Stomach smooth muscle (tissue), 2 donors: Measurements from ENCODE around the gene TMEM117.

Source experiments
- H3K27ac ChIP-seq: one replicate; pipeline ENCODE4 v1.7.0; 2013; ENCODE audit warnings: mild to moderate bottlenecking, low read length, inconsistent platforms
- H3K27me3 ChIP-seq, 2 donors: one replicate each; pipeline ENCODE4 v1.7.0; 2013; ENCODE audit warnings: low read length in 2 of 2; ENCODE audit not compliant: insufficient read depth in 2 of 2, control insufficient read depth in 1 of 2
- H3K36me3 ChIP-seq, 2 donors: one replicate each; pipeline ENCODE4 v1.7.0; 2013; ENCODE audit warnings: low read length in 2 of 2; ENCODE audit not compliant: control insufficient read depth in 2 of 2, insufficient read depth in 2 of 2
- H3K4me1 ChIP-seq: one replicate; pipeline ENCODE4 v1.7.0; 2013; ENCODE audit warnings: low read length; ENCODE audit not compliant: control insufficient read depth, insufficient read depth
- H3K4me3 ChIP-seq, 2 donors: one replicate each; pipeline ENCODE4 v1.7.0; 2013; ENCODE audit warnings: low read length in 2 of 2
- H3K9ac ChIP-seq, 2 donors: one replicate each; pipeline ENCODE4 v1.7.0; 2013; ENCODE audit warnings: low read length in 2 of 2, mild to moderate bottlenecking in 1 of 2
- H3K9me3 ChIP-seq, 2 donors: one replicate each; pipeline ENCODE4 v1.7.0; 2013; ENCODE audit warnings: low read length in 2 of 2; ENCODE audit not compliant: control insufficient read depth in 2 of 2
- donor health status: healthy.
- donor health status: Pancreatic carcinoma.

TMEM117 gene

DNA sequence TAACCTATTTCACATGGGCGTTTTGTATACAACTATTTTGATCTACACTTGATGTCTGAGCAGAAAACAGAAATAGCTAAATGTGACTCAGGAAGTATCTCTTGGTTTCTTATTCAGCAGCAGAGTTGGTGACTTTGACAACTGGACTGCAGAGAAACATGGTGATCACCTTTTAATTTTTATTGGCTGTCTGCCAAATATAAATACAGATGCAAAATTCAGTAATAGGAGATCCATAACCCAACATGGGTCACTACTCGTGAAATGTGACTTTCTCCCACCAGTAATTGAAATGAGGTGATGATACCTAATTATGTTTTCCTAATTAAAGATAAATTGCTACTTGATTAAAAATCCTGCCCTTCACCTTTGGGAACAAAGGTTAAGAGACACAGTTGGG is 553.2 kb downstream of the TMEM117 start:
- Histone ChIP-seq H3K4me3 (no peak overlapping the region), H3K9ac (no peak overlapping the region), H3K27ac (no peak overlapping the region), H3K4me1 (no peaks in the 10 kb centered on the region), H3K27me3 (no peaks in the 10 kb centered on the region), H3K36me3 (no peaks in the 10 kb centered on the region), H3K9me3 (no peaks in the 10 kb centered on the region)

DNA sequence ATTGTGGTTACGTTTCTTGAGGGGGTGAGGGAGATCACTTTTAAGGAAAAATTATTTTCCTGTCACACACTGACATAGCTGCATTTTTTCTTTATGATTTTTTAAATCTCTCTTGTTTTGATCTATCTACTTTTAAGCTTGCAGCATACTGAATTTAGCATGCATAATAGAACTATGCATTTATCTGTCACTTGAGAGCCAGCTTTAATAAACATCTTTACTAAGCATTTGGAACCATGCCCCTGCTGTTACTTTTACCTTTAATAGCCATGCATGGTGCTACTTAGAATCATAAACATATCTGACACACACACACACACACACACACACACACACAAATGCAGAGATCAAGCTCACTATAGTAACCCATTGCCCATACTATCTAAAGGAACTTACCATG is 554.0 kb downstream of the TMEM117 start:
- Histone ChIP-seq H3K27me3 (no peaks in the 10 kb centered on the region), H3K9me3 (no peaks in the 10 kb centered on the region), H3K36me3 (no peaks in the 10 kb centered on the region), H3K4me3 (no peak overlapping the region), H3K27ac (no peak overlapping the region), H3K9ac (no peak overlapping the region), H3K4me1 (no peaks in the 10 kb centered on the region)

DNA sequence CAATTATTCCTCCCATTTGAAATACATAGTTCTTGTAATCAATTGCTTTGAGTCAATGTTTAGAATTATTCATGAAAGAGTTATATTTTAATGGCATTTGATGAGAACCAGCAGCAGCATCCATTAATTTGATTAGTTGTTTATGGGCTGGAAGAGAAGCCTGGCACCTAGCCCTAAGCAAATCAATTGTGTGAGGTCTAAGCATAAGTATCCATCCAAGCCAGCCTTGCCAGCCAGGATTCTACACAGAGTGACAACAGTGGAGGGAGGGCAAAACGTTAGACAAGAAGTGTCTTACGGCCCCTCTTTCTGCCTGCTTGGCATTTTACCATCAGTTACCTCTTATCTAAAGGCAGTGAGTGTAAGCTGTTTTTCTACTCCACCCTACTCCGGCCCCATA is 561.8 kb downstream of the TMEM117 start:
- no peak overlapping the region for H3K27ac ChIP-seq
- H3K9ac ChIP-seq = no peak overlapping the region
- H3K36me3 ChIP-seq = no peaks in the 10 kb centered on the region
- H3K4me1 ChIP-seq = no peaks in the 10 kb centered on the region
- H3K9me3 ChIP-seq = no peaks in the 10 kb centered on the region
- H3K4me3 ChIP-seq = no peak overlapping the region
- H3K27me3 ChIP-seq = no peaks in the 10 kb centered on the region

DNA sequence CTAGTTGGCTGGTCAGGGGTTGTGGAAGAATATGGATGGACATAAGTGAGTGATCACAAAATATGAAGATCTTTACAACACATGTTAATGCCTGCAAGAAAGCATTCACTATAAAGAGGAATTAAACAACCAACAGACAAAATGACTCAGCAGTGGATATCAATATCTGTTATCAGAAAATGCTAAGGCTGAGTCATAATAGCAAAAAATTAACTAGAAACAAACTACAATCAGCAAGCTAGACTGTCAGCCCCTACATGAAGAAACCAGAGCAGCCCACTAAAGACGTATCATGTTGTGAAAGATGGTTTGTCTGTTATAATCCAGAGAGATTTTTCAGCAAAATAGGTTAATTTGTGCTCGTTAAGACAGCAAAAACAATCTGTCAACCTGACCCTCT is 567.3 kb downstream of the TMEM117 start:
- Histone ChIP-seq H3K4me1 (no peaks in the 10 kb centered on the region), H3K9me3 (no peaks in the 10 kb centered on the region), H3K4me3 (no peak overlapping the region), H3K27ac (no peak overlapping the region), H3K36me3 (no peaks in the 10 kb centered on the region), H3K9ac (no peak overlapping the region), H3K27me3 (no peaks in the 10 kb centered on the region)

DNA sequence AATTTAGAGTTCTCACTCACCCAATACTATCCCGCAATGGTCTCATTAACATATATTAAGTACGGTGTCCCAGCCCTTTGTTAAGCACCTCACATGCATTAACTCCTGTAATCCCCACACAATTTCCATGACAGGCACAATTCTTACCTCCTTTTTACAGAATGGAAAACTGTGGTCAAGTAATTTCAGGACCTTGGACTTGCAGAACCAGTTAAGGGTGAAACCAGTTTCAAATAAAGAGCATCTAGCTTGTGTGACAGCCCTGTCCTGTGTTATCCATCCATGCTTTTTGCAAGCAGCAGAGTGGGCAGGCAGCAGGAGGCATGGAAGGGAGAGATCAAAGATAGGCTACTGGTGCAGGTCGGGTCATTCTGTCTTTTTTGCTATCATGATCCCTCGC is 569.4 kb downstream of the TMEM117 start:
- H3K4me3 ChIP-seq = no peak overlapping the region
- no peaks in the 10 kb centered on the region for H3K9me3 ChIP-seq
- H3K9ac ChIP-seq = no peak overlapping the region
- no peaks in the 10 kb centered on the region for H3K4me1 ChIP-seq
- H3K27me3 ChIP-seq = no peaks in the 10 kb centered on the region
- H3K36me3 ChIP-seq = no peaks in the 10 kb centered on the region
- no peak overlapping the region for H3K27ac ChIP-seq

- H3K36me3 ChIP-seq = no peaks in the 10 kb centered on the region
- no peaks in the 10 kb centered on the region for H3K27me3 ChIP-seq
- no peak overlapping the region for H3K9ac ChIP-seq
- H3K4me3 ChIP-seq = no peak overlapping the region
- H3K4me1 ChIP-seq = no peaks in the 10 kb centered on the region
- no peaks in the 10 kb centered on the region for H3K9me3 ChIP-seq
- no peak overlapping the region for H3K27ac ChIP-seq
These were observed 586.7 kb downstream of the TMEM117 start for GRCh38 chr12:44422559-44422958.

GRCh38 chr12:44428825-44429224 is 592.9 kb downstream of the TMEM117 start:
- Histone ChIP-seq H3K36me3 (no peaks in the 10 kb centered on the region), H3K4me3 (no peak overlapping the region), H3K4me1 (no peaks in the 10 kb centered on the region), H3K9me3 (no peaks in the 10 kb centered on the region), H3K27ac (no peak overlapping the region), H3K9ac (no peak overlapping the region), H3K27me3 (no peaks in the 10 kb centered on the region)

GRCh38 chr12:44431647-44432343 is 595.9 kb downstream of the TMEM117 start:
- H3K36me3 ChIP-seq = no peaks in the 10 kb centered on the region
- no peaks in the 10 kb centered on the region for H3K27me3 ChIP-seq
- no peak overlapping the region for H3K4me3 ChIP-seq
- no peaks in the 10 kb centered on the region for H3K9me3 ChIP-seq
- no peak overlapping the region for H3K9ac ChIP-seq
- H3K27ac ChIP-seq = no peak overlapping the region
- H3K4me1 ChIP-seq = no peaks in the 10 kb centered on the region

DNA sequence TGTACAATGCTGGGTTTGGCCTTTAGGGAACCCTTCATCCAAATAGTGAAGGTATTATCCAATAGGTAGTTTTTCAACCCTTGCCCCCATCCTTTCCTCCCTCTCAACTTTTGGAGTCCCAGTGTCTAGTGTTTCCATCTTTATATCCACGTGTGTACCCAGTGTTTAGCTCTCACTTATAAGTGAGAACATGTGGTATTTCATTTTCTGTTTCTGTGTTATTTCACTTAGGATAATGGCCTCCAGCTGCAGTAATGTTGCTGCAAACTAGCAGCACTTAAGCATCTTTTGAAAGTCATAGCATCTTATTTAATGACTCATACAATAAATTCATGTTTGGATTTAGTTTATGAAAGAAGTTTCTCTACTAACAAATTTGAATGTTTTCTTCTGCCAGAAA is 597.8 kb downstream of the TMEM117 start:
- Histone ChIP-seq H3K36me3 (no peaks in the 10 kb centered on the region), H3K4me1 (no peaks in the 10 kb centered on the region), H3K9ac (no peak overlapping the region), H3K9me3 (no peaks in the 10 kb centered on the region), H3K27ac (no peak overlapping the region), H3K4me3 (no peak overlapping the region), H3K27me3 (no peaks in the 10 kb centered on the region)

GRCh38 chr12:44436756-44437155 is 600.9 kb downstream of the TMEM117 start:
- Histone ChIP-seq H3K9ac (no peak overlapping the region), H3K4me1 (no peaks in the 10 kb centered on the region), H3K36me3 (no peaks in the 10 kb centered on the region), H3K4me3 (no peak overlapping the region), H3K27me3 (no peaks in the 10 kb centered on the region), H3K9me3 (no peaks in the 10 kb centered on the region), H3K27ac (no peak overlapping the region)
